Hepatocyte (in vitro differentiated cells): ENCODE measurements around the gene ZNF835.

Experiments used
- EZH2 ChIP-seq: fragments of 200-600 bp; sonication (generic); IDR thresholded peaks from 2 replicates; pipeline ENCODE4 v1.6.1; 2016; ENCODE audit warnings: antibody characterized with exemption, mild to moderate bottlenecking, borderline replicate concordance
- TF ChIP-seq, protein P1 (sequence below): fragments of 200-600 bp; sonication (generic); IDR thresholded peaks from 2 replicates; pipeline ENCODE4 v1.5.1; 2016; ENCODE audit warnings: antibody characterized with exemption, mild to moderate bottlenecking; ENCODE audit not compliant: poor library complexity

GRCh38 chr19:56633021-56633420 is 38.5 kb downstream of the ZNF835 start:
- TF ChIP-seq EZH2 = no peak
- TF ChIP-seq, protein P1, sequence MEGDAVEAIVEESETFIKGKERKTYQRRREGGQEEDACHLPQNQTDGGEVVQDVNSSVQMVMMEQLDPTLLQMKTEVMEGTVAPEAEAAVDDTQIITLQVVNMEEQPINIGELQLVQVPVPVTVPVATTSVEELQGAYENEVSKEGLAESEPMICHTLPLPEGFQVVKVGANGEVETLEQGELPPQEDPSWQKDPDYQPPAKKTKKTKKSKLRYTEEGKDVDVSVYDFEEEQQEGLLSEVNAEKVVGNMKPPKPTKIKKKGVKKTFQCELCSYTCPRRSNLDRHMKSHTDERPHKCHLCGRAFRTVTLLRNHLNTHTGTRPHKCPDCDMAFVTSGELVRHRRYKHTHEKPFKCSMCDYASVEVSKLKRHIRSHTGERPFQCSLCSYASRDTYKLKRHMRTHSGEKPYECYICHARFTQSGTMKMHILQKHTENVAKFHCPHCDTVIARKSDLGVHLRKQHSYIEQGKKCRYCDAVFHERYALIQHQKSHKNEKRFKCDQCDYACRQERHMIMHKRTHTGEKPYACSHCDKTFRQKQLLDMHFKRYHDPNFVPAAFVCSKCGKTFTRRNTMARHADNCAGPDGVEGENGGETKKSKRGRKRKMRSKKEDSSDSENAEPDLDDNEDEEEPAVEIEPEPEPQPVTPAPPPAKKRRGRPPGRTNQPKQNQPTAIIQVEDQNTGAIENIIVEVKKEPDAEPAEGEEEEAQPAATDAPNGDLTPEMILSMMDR = no peak
